ENCODE data around the gene VSIG4. TPM values are rescaled to one million over a fixed set of nuclear protein-coding genes. Genes with fewer than 3 reads are reported as not detected.

The VSIG4 gene
- total RNA-seq, 2 donors from 2014 or later, result 0.22 TPM; not detected in 1

DNA sequence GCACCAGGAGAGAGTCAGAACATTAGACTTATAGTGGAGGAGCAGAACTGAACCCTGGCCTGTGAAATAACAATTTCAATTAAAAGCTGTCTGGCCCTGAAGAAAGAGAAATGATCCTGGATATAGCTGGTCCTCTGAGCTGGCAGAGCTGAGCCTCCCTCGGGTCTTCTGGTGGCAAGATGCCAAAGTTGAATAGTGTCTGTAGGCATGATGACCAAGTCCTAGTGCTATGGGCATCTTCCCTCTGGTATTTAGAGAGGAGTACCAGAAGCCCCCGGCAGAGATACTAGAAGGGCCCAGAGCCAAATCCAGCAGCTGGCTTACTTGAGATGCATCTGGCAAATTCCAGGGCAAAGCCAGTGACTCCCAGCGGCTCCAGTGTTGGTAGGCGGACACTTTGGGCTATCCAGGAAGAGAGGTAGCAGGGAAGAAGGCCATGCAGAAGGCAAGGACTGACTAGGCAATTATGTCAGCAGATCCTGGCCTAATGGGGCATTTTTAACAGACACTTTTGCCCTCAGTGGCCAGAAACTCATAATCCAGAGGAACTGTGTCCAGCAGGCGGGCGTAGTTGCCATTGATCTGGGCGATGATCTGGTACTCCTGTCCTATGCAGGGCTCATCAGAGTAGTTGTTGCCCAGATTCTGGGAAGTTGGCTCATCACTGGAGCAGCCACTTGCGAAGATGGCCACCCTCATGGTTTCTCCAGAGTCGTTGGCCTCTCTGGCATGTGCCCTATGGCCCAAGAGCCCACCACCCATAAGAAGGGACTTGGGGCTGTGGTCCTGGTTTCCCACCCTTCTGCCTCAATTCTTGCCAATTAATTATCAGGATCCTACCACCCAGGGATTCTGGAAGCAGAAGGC lies 17.9 kb downstream of the VSIG4 start:
- peaks cover 21% of the 10 kb centered on the region for H3K4me1 Mint-ChIP-seq (ENCODE audit: low read depth)
- ATAC-seq (replicated peaks in 1 of 2) (no peak), DNase-seq (no peak)
- H3K9me3 Mint-ChIP-seq, result peaks cover 1 to 5% of the 10 kb centered on the region in 2 donors
- no peaks in the 10 kb centered on the region for H3K36me3 Mint-ChIP-seq (ENCODE audit: insufficient read depth in 2 of 2)
- peaks cover 19% of the 10 kb centered on the region for H3K27me3 Mint-ChIP-seq (ENCODE audit: low read depth)
- no peak overlapping the region for H3K4me3 Mint-ChIP-seq
- peak overlapping the region; percentile 19 for H3K27ac Mint-ChIP-seq

DNA sequence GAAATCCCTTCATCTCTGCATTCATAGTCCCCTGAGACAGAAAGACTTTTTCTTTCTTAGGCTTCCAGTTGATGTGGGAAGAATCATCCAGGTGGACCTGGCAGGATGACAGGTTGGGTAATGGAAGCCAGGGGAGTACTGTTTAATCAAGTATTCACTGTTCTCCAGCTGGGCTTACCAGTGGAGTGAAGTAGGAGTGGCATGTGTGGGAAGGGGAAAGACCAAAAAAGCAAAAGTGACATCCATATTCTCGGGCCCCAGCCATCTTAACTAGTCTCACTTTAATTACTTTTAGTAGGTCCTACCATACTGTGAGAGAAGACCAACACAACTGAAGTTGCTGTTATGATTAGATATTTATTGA lies 18.5 kb downstream of the VSIG4 start:
- no peak for ATAC-seq (replicated peaks in 1 of 2)
- H3K4me3 Mint-ChIP-seq, result no peak overlapping the region
- no peak for DNase-seq
- no peaks in the 10 kb centered on the region for H3K36me3 Mint-ChIP-seq (ENCODE audit: insufficient read depth in 2 of 2)
- H3K27ac Mint-ChIP-seq, result peak overlapping the region; percentile 19
- peaks cover 1 to 5% of the 10 kb centered on the region in 2 donors for H3K9me3 Mint-ChIP-seq
- H3K4me1 Mint-ChIP-seq (ENCODE audit: low read depth), result peaks cover 27% of the 10 kb centered on the region
- H3K27me3 Mint-ChIP-seq (ENCODE audit: low read depth), result peaks cover 19% of the 10 kb centered on the region

DNA sequence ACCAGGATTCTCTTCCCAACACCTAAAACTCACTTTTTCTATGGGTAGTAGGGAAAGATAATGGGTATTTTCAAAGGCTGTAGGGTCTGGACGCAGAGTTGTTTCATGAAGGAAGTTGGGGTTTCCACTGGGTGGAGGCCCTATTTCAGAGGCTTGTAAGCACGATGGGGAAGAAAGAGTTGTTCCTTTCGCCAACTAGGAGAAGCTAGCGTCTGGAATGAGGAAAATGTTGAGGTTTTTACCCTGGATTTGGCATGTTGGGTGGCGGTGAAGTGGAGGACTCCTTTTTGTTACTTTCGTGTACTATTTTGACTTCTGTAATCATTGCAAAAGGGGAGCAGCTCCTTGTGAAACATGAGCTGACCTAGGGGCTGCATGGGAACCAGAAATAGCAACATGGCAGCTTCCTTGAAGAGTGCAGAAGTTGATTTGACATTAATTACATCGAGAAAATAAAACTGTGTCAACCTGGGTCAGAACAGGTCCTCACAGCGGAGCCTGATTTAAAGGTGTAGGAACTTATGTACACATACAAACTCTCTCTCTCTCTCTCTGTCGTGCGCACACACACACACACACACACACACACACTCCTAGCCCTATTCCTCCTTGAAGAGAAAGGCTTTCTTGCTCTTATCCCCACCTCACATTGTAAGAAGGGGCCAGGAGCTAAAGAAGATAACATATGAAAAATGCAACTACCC lies 19.1 kb downstream of the VSIG4 start:
- Mint-ChIP-seq H3K9me3 (peaks cover 1 to 5% of the 10 kb centered on the region in 2 donors), H3K27ac (peak overlapping the region; percentile 21), H3K36me3 (ENCODE audit: insufficient read depth in 2 of 2) (no peaks in the 10 kb centered on the region), H3K27me3 (ENCODE audit: low read depth) (peaks cover 19% of the 10 kb centered on the region), H3K4me1 (ENCODE audit: low read depth) (peaks cover 33% of the 10 kb centered on the region), H3K4me3 (peak overlapping the region in 1 of 2 donors; percentile 52)
- DNase-seq, result no peak
- ATAC-seq (replicated peaks in 1 of 2), result no peak

DNA sequence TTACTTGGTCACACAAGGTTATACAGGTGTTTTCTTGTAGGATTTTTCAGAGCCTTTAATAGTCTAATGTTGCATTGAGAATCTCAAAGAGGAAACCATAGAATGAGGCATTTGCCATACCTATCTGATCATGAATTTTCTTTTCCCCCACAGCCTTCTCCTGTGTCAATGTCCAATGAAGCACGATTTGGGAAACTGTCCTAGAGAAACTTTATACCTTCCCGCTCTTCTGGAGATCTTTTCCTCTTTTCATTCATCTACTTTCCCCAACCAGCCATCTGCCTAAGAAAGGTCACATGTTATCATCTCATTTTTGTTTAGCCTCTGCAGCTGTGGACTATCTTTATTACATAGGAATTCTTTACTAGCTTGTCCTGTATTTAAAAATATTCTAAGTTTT lies 19.9 kb downstream of the VSIG4 start:
- peaks cover 0 to 5% of the 10 kb centered on the region in 2 donors for H3K9me3 Mint-ChIP-seq
- no peak overlapping the region for H3K27ac Mint-ChIP-seq
- peaks cover 19% of the 10 kb centered on the region for H3K27me3 Mint-ChIP-seq (ENCODE audit: low read depth)
- no peak overlapping the region for H3K4me3 Mint-ChIP-seq
- H3K36me3 Mint-ChIP-seq (ENCODE audit: insufficient read depth in 2 of 2), result peaks cover 0 to 2% of the 10 kb centered on the region in 2 donors
- peaks cover 41% of the 10 kb centered on the region for H3K4me1 Mint-ChIP-seq (ENCODE audit: low read depth)
- DNase-seq (no peak), ATAC-seq (replicated peaks in 1 of 2) (no peak)

DNA sequence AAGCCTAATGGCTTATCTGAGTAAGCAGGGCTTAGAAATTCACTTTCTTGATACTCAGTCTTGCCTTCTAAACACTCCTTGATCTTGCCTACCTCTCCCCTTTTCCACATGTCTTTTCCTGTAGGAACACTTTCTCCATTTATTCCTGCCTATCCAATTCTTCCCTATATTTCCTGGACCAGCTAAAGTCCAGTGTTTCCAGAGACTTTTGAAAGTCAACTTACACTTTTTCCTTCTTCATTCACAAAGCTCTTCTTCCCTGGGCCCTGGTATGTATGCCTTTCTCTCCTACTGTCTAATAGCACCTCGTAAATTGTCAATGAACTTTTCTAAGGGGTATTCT lies 20.6 kb downstream of the VSIG4 start:
- Mint-ChIP-seq H3K9me3 (peaks cover 0 to under 1% of the 10 kb centered on the region in 2 donors), H3K4me3 (no peak overlapping the region), H3K27me3 (ENCODE audit: low read depth) (peaks cover 19% of the 10 kb centered on the region), H3K36me3 (ENCODE audit: insufficient read depth in 2 of 2) (peaks cover 0 to 2% of the 10 kb centered on the region in 2 donors), H3K4me1 (ENCODE audit: low read depth) (peaks cover 48% of the 10 kb centered on the region), H3K27ac (no peak overlapping the region)
- DNase-seq, result no peak
- no peak for ATAC-seq (replicated peaks in 1 of 2)

DNA sequence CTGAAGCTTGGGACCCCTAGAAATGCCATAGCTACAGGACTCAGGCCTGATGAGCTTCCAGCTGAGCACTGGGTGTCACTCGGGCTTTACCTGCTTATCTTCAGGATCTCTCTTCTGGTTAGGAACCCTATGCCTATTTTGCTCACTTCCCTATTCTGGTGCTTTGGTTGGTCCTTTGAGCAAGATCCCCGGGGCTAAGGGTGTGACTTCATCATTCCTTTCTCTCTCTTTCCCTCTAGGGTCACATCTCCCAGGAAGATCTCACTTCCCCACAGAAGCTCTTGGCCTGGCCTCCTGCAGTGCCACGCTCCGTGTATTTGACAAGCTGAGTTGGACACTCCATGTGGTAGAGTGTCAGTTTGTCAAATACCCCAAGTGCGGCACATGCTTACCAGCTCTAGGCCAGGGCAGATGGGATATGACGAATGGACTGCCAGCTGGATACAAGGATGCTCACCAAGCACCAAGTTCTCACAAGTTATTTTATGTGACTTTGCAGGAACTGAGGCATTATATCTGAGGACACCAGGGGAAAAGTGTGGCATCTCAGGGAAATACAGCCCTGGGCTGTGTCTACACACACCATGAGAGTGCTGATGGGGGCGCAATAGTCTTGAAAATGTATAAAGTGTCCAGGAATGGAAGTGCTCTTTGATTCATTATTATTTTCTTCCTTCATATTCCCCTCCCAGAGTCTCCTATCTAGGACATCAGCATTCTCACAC lies 21.1 kb downstream of the VSIG4 start:
- Mint-ChIP-seq H3K27ac (no peak overlapping the region), H3K4me3 (no peak overlapping the region), H3K4me1 (ENCODE audit: low read depth) (peaks cover 52% of the 10 kb centered on the region), H3K36me3 (ENCODE audit: insufficient read depth in 2 of 2) (peaks cover 0 to 2% of the 10 kb centered on the region in 2 donors), H3K27me3 (ENCODE audit: low read depth) (peaks cover 19% of the 10 kb centered on the region), H3K9me3 (no peaks in the 10 kb centered on the region)
- ATAC-seq (replicated peaks in 1 of 2) (no peak), DNase-seq (no peak)

DNA sequence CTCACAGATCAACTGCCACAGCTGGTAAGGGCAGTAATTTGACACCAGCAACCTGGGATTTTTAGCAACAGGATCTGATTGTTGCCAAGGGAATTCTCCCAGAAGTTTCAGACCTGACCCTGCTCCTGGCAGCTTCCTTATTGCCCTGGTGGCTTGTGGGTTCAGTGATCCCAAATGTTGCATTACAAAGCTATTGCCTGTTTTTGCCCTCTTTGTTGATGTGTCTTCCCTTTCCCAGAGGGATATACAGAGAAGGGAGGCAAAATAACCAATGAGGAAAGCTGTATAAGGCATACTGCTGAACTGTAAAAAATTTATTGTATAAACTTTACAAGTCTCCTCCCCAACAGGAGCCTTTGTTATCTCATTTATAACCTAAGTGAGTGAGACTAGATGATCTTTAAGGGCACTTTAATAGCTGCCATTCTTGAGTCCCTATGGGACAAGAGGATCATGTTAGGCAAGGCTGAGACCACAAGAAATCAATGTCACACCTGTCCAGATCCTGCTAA lies 22.2 kb downstream of the VSIG4 start:
- DNase-seq (no peak), ATAC-seq (replicated peaks in 1 of 2) (no peak)
- Mint-ChIP-seq H3K36me3 (ENCODE audit: insufficient read depth in 2 of 2) (peaks cover 0 to 2% of the 10 kb centered on the region in 2 donors), H3K27me3 (ENCODE audit: low read depth) (peaks cover 19% of the 10 kb centered on the region), H3K27ac (no peak overlapping the region), H3K4me1 (ENCODE audit: low read depth) (peaks cover 62% of the 10 kb centered on the region), H3K4me3 (peak overlapping the region; percentile 5 to 8), H3K9me3 (peaks cover 0 to 1% of the 10 kb centered on the region in 2 donors)

DNA sequence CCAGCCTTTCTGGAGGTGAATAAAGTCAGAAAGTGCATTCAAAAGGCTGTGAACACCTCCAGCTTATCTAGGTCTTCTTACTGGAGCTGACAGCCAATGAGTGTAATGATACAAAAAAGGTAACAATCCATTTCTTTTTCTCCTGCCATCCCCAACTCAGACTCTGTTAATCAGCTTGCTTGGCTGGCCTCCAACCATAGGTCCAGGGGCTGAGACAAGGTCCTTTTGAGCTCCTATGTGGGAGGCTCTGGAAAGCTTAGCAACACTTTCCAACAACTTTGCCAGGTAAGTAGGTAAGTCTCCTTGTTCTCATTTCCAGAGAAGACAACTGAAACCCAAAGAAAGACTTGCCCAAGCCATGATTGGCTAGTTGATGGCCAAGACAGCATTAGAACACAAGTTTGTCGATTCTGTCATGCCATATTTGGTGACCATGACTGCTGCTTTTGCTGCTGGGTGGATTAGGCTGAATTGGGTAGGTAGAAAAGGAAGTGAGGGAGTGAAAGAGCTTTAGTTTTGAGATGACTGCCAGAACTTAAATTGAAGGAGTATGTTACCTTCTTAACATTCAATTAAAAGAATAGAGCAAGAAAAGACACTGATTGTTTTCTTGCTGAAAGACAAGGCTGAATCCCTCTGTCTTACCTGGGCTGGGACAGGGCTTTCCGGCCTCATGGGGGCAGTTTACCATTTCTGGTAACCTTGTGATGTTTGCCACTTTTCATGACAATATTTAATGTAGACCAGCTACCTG lies 22.8 kb downstream of the VSIG4 start:
- peaks cover 19% of the 10 kb centered on the region for H3K27me3 Mint-ChIP-seq (ENCODE audit: low read depth)
- peaks cover 0 to 1% of the 10 kb centered on the region in 2 donors for H3K9me3 Mint-ChIP-seq
- DNase-seq (no peak), ATAC-seq (replicated peaks in 1 of 2) (peak; percentile 40 to 59)
- peaks cover 0 to 2% of the 10 kb centered on the region in 2 donors for H3K36me3 Mint-ChIP-seq (ENCODE audit: insufficient read depth in 2 of 2)
- H3K4me1 Mint-ChIP-seq (ENCODE audit: low read depth), result peaks cover 69% of the 10 kb centered on the region
- peak overlapping the region; percentile 5 to 8 for H3K4me3 Mint-ChIP-seq
- H3K27ac Mint-ChIP-seq, result no peak overlapping the region

DNA sequence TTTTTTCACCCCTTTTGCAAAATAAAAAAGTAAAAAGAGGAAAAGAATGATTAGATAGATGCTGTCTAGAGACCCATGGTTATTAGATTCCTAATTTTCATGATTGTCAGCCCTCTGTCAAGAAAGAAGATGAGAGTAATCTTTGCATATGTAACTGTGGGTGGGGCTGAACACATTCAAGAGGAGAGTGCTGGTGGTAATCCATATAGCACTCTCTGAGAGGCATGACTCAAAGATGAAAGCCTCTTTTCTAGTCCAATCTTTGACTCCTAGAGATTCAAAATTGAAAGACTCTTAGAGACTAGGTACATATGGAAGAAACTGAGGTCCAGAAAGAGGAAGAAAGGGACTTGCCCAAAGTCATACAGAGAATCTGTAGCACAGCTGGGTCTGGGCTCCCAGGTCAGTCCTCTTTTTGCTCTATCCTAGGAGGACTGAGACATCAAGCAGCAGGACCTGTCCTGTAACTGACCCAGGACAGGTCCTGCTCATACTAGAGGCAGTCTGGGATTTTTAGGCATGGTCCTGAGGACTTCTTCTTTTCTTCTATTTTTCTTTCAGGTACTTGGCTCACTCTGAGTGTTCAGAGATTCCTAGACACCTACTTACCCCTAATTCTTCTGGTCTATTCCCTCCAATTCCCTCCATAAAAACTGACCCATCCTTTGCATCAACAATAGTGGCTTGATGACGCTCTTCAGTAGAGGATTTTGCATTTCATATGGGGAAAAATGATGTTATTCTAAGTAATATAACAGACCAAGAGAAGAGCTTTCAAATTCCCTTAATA lies 23.8 kb downstream of the VSIG4 start:
- ATAC-seq (replicated peaks in 1 of 2), result peak; percentile 55 to 60
- Mint-ChIP-seq H3K27ac (no peak overlapping the region), H3K4me3 (peak overlapping the region; percentile 30 to 42), H3K27me3 (ENCODE audit: low read depth) (peaks cover 19% of the 10 kb centered on the region), H3K9me3 (peaks cover 0 to 1% of the 10 kb centered on the region in 2 donors), H3K36me3 (ENCODE audit: insufficient read depth in 2 of 2) (peaks cover 0 to 2% of the 10 kb centered on the region in 2 donors), H3K4me1 (ENCODE audit: low read depth) (peaks cover 69% of the 10 kb centered on the region)
- no peak for DNase-seq

DNA sequence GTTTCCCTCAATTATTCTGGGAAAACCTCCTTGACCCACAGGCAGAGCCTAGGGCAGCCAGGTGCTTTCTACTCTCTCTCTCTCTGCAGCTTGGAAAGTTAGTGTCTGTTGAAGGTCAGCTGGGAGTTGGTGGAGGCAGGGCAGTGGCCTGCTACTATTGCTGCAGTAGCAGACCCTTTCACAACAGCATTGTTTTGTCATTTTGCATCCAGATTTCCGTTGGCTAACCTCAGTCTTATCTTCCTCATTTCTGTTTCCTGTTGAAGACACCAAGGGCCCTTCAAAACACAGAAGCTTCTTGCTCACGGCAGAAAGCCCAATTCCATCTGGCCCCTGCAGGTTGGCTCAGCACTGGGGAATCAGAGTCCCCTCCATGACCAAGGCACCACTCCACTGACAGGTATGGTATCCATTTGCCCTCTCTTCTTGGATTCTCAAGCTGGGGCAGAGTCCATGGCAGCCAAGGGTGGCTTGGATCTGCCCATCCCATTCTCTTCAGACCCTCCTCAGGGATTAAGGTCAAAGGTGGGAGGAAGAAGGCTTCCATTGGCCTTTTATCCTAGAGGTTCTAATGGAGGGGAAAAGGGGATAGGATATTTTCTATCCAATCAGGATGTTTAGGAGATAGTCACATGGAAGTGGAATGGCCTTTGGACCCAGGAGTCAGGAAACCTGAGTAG lies 24.6 kb downstream of the VSIG4 start:
- Mint-ChIP-seq H3K27me3 (ENCODE audit: low read depth) (peaks cover 15% of the 10 kb centered on the region), H3K9me3 (peaks cover 1 to 2% of the 10 kb centered on the region in 2 donors), H3K27ac (peak overlapping the region; percentile 11), H3K36me3 (ENCODE audit: insufficient read depth in 2 of 2) (peaks cover 0 to 2% of the 10 kb centered on the region in 2 donors), H3K4me1 (ENCODE audit: low read depth) (peaks cover 61% of the 10 kb centered on the region), H3K4me3 (peak overlapping the region; percentile 40 to 48)
- ATAC-seq (replicated peaks in 1 of 2), result peak; percentile 22 to 40
- peak; percentile 8 to 9 for DNase-seq

DNA sequence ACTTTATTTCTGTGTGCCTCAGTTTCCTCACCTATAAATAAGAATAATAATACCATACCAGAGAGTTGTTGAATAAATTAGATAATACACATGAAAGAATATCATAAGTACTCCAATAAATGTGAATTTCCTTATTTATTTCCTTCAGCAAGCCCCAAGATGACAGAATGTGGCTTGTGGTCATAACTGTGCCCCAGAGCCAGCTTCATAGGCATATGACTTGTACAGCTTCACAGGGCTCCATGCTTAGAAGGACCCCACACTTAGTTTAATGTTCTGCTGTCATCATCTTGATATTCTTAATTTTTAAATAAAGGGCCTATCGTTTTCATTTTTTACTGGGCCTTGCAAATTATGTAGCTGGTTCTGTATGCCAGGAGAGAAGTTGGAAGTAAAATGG lies 25.3 kb downstream of the VSIG4 start:
- peaks cover 61% of the 10 kb centered on the region for H3K4me1 Mint-ChIP-seq (ENCODE audit: low read depth)
- peak overlapping the region in 1 of 2 donors; percentile 40 for H3K4me3 Mint-ChIP-seq
- ATAC-seq (replicated peaks in 1 of 2) (no peak), DNase-seq (no peak)
- H3K9me3 Mint-ChIP-seq, result peaks cover 1 to 2% of the 10 kb centered on the region in 2 donors
- H3K36me3 Mint-ChIP-seq (ENCODE audit: insufficient read depth in 2 of 2), result peaks cover 0 to 2% of the 10 kb centered on the region in 2 donors
- H3K27ac Mint-ChIP-seq, result peak overlapping the region; percentile 81
- H3K27me3 Mint-ChIP-seq (ENCODE audit: low read depth), result peaks cover 10% of the 10 kb centered on the region
